AG04450 (cell line): ENCODE data around the gene ZDHHC20. TPM values are rescaled to one million over a fixed set of nuclear protein-coding genes. Genes with fewer than 3 reads are reported as not detected.
"Not testable (repeated sequence)": the region's sequence is repeated elsewhere in the genome, so short reads cannot be mapped to it uniquely, and the experiment has no call there.

Source experiments
- CTCF ChIA-PET: fragments of 300-600, 350-600 bp; formaldehyde crosslinking; extraction: SDS; loops from one replicate; lab custom pipeline; 2022; ENCODE audit warnings: antibody characterized with exemption, inconsistent platforms; lab: Charles Lee
- POLR2A ChIA-PET: fragments of 350-600 bp; formaldehyde crosslinking; extraction: SDS; loops from one replicate; lab custom pipeline; 2021; ENCODE audit warnings: antibody characterized with exemption, inconsistent platforms; lab: Yijun Ruan, JAX
- DNase-seq: peaks from one replicate; pipeline ENCODE4 v3.0.0-alpha.2; 2011; ENCODE audit warnings: low read depth, low spot score
- H3K27ac ChIP-seq: one replicate; pipeline ENCODE4 v1.5.1; 2012; ENCODE audit warnings: low read depth, low read length, control low read depth
- H3K27me3 ChIP-seq: one replicate; pipeline ENCODE4 v1.6.0; 2012; ENCODE audit warnings: low read length; ENCODE audit not compliant: control insufficient read depth, insufficient read depth
- H3K4me3 ChIP-seq: 2 replicates; pipeline ENCODE4 v1.5.1; 2011; ENCODE audit warnings: mild to moderate bottlenecking, low read depth, low read length, control low read depth
- H3K9me3 ChIP-seq: 2 replicates; pipeline ENCODE4 v1.5.1; 2012; ENCODE audit warnings: low read length; ENCODE audit not compliant: control insufficient read depth, insufficient read depth
- CTCF ChIP-seq: IDR thresholded peaks from 2 replicates; pipeline ENCODE4 v1.5.1; 2011; ENCODE audit warnings: low read depth, low read length, control low read depth, inconsistent platforms
- polyA plus RNA-seq: library from polyadenylated mRNA; depleted of rRNA; stranded (reverse); fragments of >200 nt; gene quantifications from 2 replicates; pipeline ENCODE4 v1.2.3, GENCODE V29; 2011

ZDHHC20 gene
- polyA plus RNA-seq, 1 experiment, result 59.8 TPM

- CTCF ChIA-PET, result no interaction called here
- no peaks in the 10 kb centered on the region for H3K27me3 ChIP-seq
- no peak for DNase-seq
- no peak overlapping the region for H3K27ac ChIP-seq
- no peak for TF ChIP-seq CTCF
- POLR2A ChIA-PET, result no interaction called here
- H3K4me3 ChIP-seq, result no peak overlapping the region
- H3K9me3 ChIP-seq, result no peaks in the 10 kb centered on the region
These were observed 63.1 kb downstream of the ZDHHC20 start for GRCh38 chr13:21395953-21396352.

DNA sequence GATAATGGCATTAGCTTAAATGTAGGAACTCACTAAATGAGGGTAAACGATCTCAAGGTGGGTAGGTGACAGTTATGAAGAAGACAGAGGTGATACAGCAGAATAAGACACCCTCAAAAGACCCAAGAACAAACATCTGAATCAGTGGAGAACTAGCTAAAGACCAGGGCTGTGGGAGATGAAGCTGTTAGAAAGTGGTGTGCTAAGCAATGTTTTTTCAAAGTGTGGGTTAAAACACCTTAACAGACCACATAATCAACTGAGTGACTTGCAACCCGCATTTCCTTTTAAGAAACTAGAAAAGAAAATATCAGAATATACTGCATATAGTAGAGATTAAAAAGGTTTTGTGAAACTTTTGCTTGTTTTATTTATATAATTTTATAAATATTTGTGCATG is 70.0 kb downstream of the ZDHHC20 start:
- POLR2A ChIA-PET, result no interaction called here
- CTCF ChIA-PET, result interaction anchor here (0.6 to 1.5 kb wide), 3 partner anchors 62 to 92 kb away, joined by 4 to 7 read pairs (median 5); no protein-coding TSS in a partner anchor
- no peaks in the 10 kb centered on the region for H3K27me3 ChIP-seq
- no peaks in the 10 kb centered on the region for H3K9me3 ChIP-seq
- no peak overlapping the region for H3K27ac ChIP-seq
- H3K4me3 ChIP-seq, result no peak overlapping the region
- TF ChIP-seq CTCF, result no peak
- no peak for DNase-seq

GRCh38 chr13:21385710-21386109 is 73.4 kb downstream of the ZDHHC20 start:
- DNase-seq, result no peak
- CTCF ChIA-PET, result interaction anchor here (2.3 kb wide), 1 partner anchor 91 kb away, joined by 7 read pairs; no protein-coding TSS in a partner anchor
- Histone ChIP-seq H3K27ac (no peak overlapping the region), H3K9me3 (no peaks in the 10 kb centered on the region), H3K4me3 (no peak overlapping the region), H3K27me3 (no peaks in the 10 kb centered on the region)
- TF ChIP-seq CTCF, result no peak
- POLR2A ChIA-PET, result no interaction called here

DNA sequence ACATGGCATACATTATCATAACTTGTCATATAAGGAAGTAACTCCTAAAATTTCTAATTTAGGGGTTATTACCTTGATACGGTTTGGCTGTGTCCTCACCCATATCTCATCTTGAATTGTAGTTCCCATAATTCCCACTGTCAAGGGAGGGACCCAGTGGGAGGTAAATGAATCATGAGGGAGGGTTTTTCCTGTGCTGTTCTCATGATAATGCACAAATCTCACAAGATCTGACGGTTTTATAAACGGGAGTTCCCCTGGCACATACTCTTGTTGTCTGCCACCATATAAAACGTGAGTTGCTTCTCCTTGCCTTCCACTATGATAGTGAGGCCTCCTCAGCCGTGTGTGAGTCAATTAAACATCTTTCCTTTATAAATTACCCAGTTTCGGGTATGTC is 76.0 kb downstream of the ZDHHC20 start:
- POLR2A ChIA-PET, result no interaction called here
- Histone ChIP-seq H3K4me3 (no peak overlapping the region), H3K27ac (no peak overlapping the region), H3K27me3 (no peaks in the 10 kb centered on the region), H3K9me3 (no peaks in the 10 kb centered on the region)
- CTCF ChIA-PET, result no interaction called here
- TF ChIP-seq CTCF, result no peak
- DNase-seq, result no peak

DNA sequence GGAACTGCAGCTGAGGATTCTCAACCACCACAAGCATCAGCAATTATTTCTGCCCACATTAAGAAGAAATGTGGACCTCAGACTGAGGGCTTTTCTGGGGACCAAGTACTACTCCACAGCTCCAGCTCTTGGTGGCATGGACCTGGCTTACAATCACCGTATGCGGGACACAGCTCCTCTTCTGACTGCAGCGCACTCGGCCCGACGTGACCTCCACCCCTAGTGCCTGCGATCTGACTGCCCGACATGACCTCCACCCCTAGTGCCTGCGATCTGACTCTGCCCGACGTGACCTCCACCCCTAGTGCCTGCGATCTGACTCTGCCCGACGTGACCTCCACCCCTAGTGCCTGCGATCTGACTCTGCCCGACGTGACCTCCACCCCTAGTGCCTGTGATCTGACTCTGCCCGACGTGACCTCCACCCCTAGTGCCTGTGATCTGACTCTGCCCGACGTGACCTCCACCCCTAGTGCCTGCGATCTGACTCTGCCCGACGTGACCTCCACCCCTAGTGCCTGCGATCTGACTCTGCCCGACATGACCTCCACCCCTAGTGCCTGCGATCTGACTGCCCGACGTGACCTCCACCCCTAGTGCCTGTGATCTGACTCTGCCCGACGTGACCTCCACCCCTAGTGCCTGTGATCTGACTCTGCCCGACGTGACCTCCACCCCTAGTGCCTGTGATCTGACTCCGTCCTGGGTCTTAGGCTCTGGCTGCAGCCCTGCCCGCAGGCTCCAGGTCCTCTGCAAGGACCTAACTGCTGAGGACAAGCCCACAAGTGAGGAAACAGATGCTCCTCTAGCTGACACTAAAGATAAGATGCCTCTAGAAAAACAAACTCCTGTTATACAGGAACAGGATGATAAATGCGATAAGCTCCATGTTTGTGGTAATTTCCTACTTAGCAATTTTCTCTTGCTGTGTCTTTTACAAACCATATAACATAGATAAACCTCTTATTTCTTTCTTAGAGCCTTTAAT is 81.8 kb downstream of the ZDHHC20 start:
- H3K9me3 ChIP-seq, H3K27me3 ChIP-seq, CTCF ChIA-PET, H3K4me3 ChIP-seq, POLR2A ChIA-PET, DNase-seq, H3K27ac ChIP-seq: not testable (repeated sequence)
